Glutamatergic neuron (in vitro differentiated cells): ENCODE data around the gene GDPGP1. TPM values are rescaled to one million over a fixed set of nuclear protein-coding genes. Genes with fewer than 3 reads are reported as not detected.
"Not testable (repeated sequence)": the region's sequence is repeated elsewhere in the genome, so short reads cannot be mapped to it uniquely, and the experiment has no call there.

ENCODE experiments used
- DNase-seq: peaks from one replicate; pipeline ENCODE4 v3.0.0; 2022
- H3K27ac Mint-ChIP-seq: one replicate; pipeline ENCODE4 v1.8.0; 2020; ENCODE audit warnings: mild to moderate bottlenecking, mixed read lengths, inconsistent platforms; ENCODE audit not compliant: unreplicated experiment
- H3K27me3 Mint-ChIP-seq: one replicate; pipeline ENCODE4 v1.8.0; 2020; ENCODE audit warnings: mild to moderate bottlenecking, moderate library complexity, mixed read lengths, inconsistent platforms; ENCODE audit not compliant: unreplicated experiment
- H3K36me3 Mint-ChIP-seq: one replicate; pipeline ENCODE4 v1.8.0; 2020; ENCODE audit warnings: mild to moderate bottlenecking, mixed read lengths, inconsistent platforms; ENCODE audit not compliant: unreplicated experiment
- H3K4me1 Mint-ChIP-seq: one replicate; pipeline ENCODE4 v1.8.0; 2020; ENCODE audit warnings: mild to moderate bottlenecking, low read depth, mixed read lengths, inconsistent platforms; ENCODE audit not compliant: unreplicated experiment
- H3K4me3 Mint-ChIP-seq: one replicate; pipeline ENCODE4 v1.8.0; 2020; ENCODE audit warnings: mild to moderate bottlenecking, mixed read lengths, inconsistent platforms; ENCODE audit not compliant: unreplicated experiment
- H3K9me3 Mint-ChIP-seq: one replicate; pipeline ENCODE4 v1.8.0; 2020; ENCODE audit warnings: mild to moderate bottlenecking, moderate library complexity, mixed read lengths, inconsistent platforms; ENCODE audit not compliant: unreplicated experiment
- CTCF ChIP-seq: fragments of 200-600 bp; sonication (generic); IDR thresholded peaks from one replicate; pipeline ENCODE4 v1.5.0; 2021; ENCODE audit not compliant: partially characterized antibody, unreplicated experiment
- total RNA-seq: library from RNA; stranded (reverse); fragmentation: NEBNext Ultra II Directional; extraction: Animal tissue kit (Norgen Biotek cat#: 25700); gene quantifications from one replicate; pipeline ENCODE4 v1.2.1, GENCODE V29; 2021; ENCODE audit not compliant: unreplicated experiment

Gene GDPGP1
- total RNA-seq, 1 donor from 2014 or later, result 7.4 TPM

- DNase-seq, result no peak
- Mint-ChIP-seq H3K4me1 (no peaks in the 10 kb centered on the region), H3K27ac (no peak overlapping the region), H3K27me3 (no peaks in the 10 kb centered on the region), H3K9me3 (no peaks in the 10 kb centered on the region), H3K4me3 (no peak overlapping the region), H3K36me3 (no peaks in the 10 kb centered on the region)
- TF ChIP-seq CTCF, result no peak
Measured at GRCh38 chr15:90287101-90287500, 53.1 kb downstream of the GDPGP1 start.

- Mint-ChIP-seq H3K9me3 (no peaks in the 10 kb centered on the region), H3K4me3 (no peak overlapping the region), H3K4me1 (no peaks in the 10 kb centered on the region), H3K27me3 (no peaks in the 10 kb centered on the region), H3K36me3 (no peaks in the 10 kb centered on the region), H3K27ac (no peak overlapping the region)
- TF ChIP-seq CTCF, result no peak
- DNase-seq, result no peak
Measured at GRCh38 chr15:90287946-90288345, 53.9 kb downstream of the GDPGP1 start.

- no peak for DNase-seq
- no peak overlapping the region for H3K4me3 Mint-ChIP-seq
Measured at GRCh38 chr15:90291679-90292356, 57.8 kb downstream of the GDPGP1 start.

GRCh38 chr15:90293040-90293810 lies 59.2 kb downstream of the GDPGP1 start:
- H3K4me3 Mint-ChIP-seq, H3K9me3 Mint-ChIP-seq, H3K4me1 Mint-ChIP-seq, H3K36me3 Mint-ChIP-seq, H3K27me3 Mint-ChIP-seq, H3K27ac Mint-ChIP-seq: not testable (repeated sequence)
- TF ChIP-seq CTCF, result peak; percentile 72
- DNase-seq, result peak; percentile 77

More at GRCh38 chr15:90291679-90292356, 57.8 kb downstream of the GDPGP1 start:
- Mint-ChIP-seq H3K4me1 (peaks cover 2% of the 10 kb centered on the region), H3K9me3 (peaks cover 4% of the 10 kb centered on the region), H3K36me3 (no peaks in the 10 kb centered on the region), H3K27me3 (peaks cover 7% of the 10 kb centered on the region), H3K27ac (no peak overlapping the region)
- no peak for TF ChIP-seq CTCF

- H3K27me3 Mint-ChIP-seq, result peaks cover 7% of the 10 kb centered on the region
- no peak for TF ChIP-seq CTCF
- DNase-seq, result no peak
- peaks cover 2% of the 10 kb centered on the region for H3K4me1 Mint-ChIP-seq
- H3K36me3 Mint-ChIP-seq, result no peaks in the 10 kb centered on the region
- H3K27ac Mint-ChIP-seq, result no peak overlapping the region
- H3K4me3 Mint-ChIP-seq, result no peak overlapping the region
- H3K9me3 Mint-ChIP-seq, result peaks cover 4% of the 10 kb centered on the region
Measured at GRCh38 chr15:90294159-90294558, 60.1 kb downstream of the GDPGP1 start.
